Duodenal mucosa (tissue), 2 donors: ENCODE data around the gene PVALEF.
"Not testable (repeated sequence)": the region's sequence is repeated elsewhere in the genome, so short reads cannot be mapped to it uniquely, and the experiment has no call there.

Source experiments
- H3K27ac ChIP-seq: one replicate; pipeline ENCODE4 v1.7.0; 2013; ENCODE audit warnings: low read depth, low read length
- H3K27me3 ChIP-seq, 2 donors: one replicate each; pipeline ENCODE4 v1.7.0; 2013; ENCODE audit warnings: low read length in 2 of 2, control low read depth in 1 of 2; ENCODE audit not compliant: insufficient read depth in 2 of 2, control insufficient read depth in 1 of 2
- H3K36me3 ChIP-seq, 2 donors: one replicate each; pipeline ENCODE4 v1.7.0; 2013; ENCODE audit warnings: low read length in 2 of 2, control low read depth in 1 of 2; ENCODE audit not compliant: insufficient read depth in 2 of 2, control insufficient read depth in 1 of 2
- H3K4me1 ChIP-seq, 2 donors: one replicate each; pipeline ENCODE4 v1.7.0; 2013; ENCODE audit warnings: low read length in 2 of 2, control low read depth in 1 of 2; ENCODE audit not compliant: insufficient read depth in 2 of 2, control insufficient read depth in 1 of 2
- H3K4me3 ChIP-seq, 2 donors: one replicate each; pipeline ENCODE4 v1.7.0; 2013; ENCODE audit warnings: low read length in 2 of 2, low read depth in 1 of 2
- H3K9ac ChIP-seq, 2 donors: one replicate each; pipeline ENCODE4 v1.7.0; 2013; ENCODE audit warnings: low read length in 2 of 2, low read depth in 1 of 2
- H3K9me3 ChIP-seq, 2 donors: one replicate each; pipeline ENCODE4 v1.7.0; 2013; ENCODE audit warnings: low read length in 2 of 2, control low read depth in 1 of 2; ENCODE audit not compliant: control insufficient read depth in 1 of 2

Gene PVALEF

GRCh38 chr17:81144423-81144781 is 20.9 kb upstream of the PVALEF start:
- Histone ChIP-seq H3K36me3 (no peaks in the 10 kb centered on the region), H3K4me1 (peaks cover 4% of the 10 kb centered on the region in 2 donors), H3K9me3 (no peaks in the 10 kb centered on the region), H3K9ac (no peak overlapping the region), H3K27ac (no peak overlapping the region), H3K27me3 (no peaks in the 10 kb centered on the region), H3K4me3 (no peak overlapping the region)

DNA sequence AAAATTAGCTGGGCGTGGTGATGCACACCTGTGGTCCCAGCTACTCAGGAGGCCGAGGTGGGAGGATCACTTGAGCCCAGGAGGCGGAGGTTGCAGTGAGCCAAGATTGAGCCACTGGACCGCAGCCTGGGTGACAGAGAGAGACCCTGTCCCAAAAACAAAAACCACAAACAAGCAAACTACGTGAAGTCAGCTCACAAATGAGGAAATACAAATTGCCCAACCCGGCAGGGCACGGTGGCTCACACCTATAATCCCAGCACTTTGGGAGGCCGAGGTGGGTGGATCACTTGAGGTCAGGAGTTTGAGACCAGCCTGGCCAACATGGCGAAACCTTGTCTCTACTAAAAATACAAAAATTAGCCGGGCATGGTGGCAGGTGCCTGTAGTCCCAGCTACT is 19.1 kb upstream of the PVALEF start:
- H3K36me3 ChIP-seq, H3K9ac ChIP-seq, H3K4me1 ChIP-seq, H3K9me3 ChIP-seq, H3K27ac ChIP-seq, H3K27me3 ChIP-seq, H3K4me3 ChIP-seq: not testable (repeated sequence)

DNA sequence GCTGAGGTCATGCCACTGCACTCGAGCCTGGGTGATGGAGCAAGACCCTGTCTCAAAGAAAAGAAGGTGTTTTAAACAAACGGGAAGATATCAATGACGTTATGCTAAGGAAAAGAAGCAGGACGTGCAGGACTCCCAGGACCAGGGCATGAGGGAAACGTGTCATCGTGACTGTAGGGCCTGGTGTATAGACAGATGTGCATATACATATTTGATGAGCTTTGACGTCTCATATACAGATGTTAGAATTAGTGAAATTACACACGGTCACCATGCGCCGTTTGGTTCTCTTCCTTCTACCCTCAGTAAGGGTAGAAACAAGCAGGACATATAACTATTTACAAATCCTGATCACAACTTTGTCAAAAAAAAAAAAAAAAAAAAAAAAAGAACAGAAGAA is 17.6 kb upstream of the PVALEF start:
- Histone ChIP-seq H3K9ac (no peak overlapping the region), H3K36me3 (no peaks in the 10 kb centered on the region), H3K4me3 (no peak overlapping the region), H3K9me3 (no peaks in the 10 kb centered on the region), H3K4me1 (peaks cover 3 to 4% of the 10 kb centered on the region in 2 donors), H3K27ac (no peak overlapping the region), H3K27me3 (no peaks in the 10 kb centered on the region)

DNA sequence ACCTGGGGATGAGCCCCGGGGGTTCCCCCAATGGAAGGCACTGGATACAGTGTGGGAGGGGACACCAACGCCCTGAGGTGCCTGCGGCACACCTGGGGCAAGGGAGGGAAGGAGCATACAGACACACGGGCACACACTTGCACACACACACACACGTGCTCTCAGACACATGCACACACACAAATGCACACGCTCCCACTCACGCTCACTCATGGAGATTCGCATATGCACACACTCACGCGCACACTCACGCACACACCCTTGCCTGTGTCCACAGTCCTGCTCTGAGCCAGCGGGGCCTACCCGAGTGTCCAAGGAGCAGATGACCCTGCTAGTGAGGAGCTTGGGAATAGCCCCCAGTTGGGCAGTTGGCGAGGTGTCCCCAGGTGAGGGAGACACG is 16.7 kb upstream of the PVALEF start:
- H3K4me3 ChIP-seq: no peak overlapping the region
- H3K9ac ChIP-seq: no peak overlapping the region
- H3K9me3 ChIP-seq: no peaks in the 10 kb centered on the region
- no peaks in the 10 kb centered on the region for H3K36me3 ChIP-seq
- no peaks in the 10 kb centered on the region for H3K4me1 ChIP-seq
- H3K27ac ChIP-seq: no peak overlapping the region
- no peaks in the 10 kb centered on the region for H3K27me3 ChIP-seq

GRCh38 chr17:81148986-81149533 is 16.2 kb upstream of the PVALEF start:
- H3K27me3 ChIP-seq: no peaks in the 10 kb centered on the region
- H3K4me1 ChIP-seq: no peaks in the 10 kb centered on the region
- no peak overlapping the region for H3K9ac ChIP-seq
- H3K9me3 ChIP-seq: no peaks in the 10 kb centered on the region
- H3K4me3 ChIP-seq: no peak overlapping the region
- no peak overlapping the region for H3K27ac ChIP-seq
- no peaks in the 10 kb centered on the region for H3K36me3 ChIP-seq

GRCh38 chr17:81150377-81151077 is 14.8 kb upstream of the PVALEF start:
- Histone ChIP-seq H3K27me3 (no peaks in the 10 kb centered on the region), H3K4me3 (no peak overlapping the region), H3K27ac (no peak overlapping the region)

DNA sequence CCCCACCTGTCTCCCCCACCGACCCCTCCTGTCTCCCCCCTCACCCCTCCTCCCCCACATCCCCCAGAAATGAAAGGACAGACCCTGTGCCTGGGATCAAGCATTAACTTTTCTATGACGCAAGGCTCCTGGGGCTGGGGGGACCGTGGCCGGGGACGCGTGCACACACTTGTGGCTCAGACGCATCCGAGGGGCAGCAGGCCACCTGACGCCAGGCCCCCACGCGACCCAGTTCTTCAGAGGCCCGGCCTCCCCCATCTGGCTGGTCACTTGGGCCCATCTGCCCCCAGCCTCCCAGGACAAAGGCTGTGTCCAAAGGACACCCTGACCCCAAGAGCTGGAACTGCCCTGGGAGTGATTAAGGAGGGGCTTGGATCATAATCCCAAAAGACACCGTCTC is 14.0 kb upstream of the PVALEF start:
- no peak overlapping the region for H3K4me3 ChIP-seq
- no peak overlapping the region for H3K9ac ChIP-seq

More at GRCh38 chr17:81150377-81151077, 14.8 kb upstream of the PVALEF start:
- Histone ChIP-seq H3K9me3 (no peaks in the 10 kb centered on the region), H3K36me3 (no peaks in the 10 kb centered on the region), H3K4me1 (no peaks in the 10 kb centered on the region), H3K9ac (no peak overlapping the region)

DNA sequence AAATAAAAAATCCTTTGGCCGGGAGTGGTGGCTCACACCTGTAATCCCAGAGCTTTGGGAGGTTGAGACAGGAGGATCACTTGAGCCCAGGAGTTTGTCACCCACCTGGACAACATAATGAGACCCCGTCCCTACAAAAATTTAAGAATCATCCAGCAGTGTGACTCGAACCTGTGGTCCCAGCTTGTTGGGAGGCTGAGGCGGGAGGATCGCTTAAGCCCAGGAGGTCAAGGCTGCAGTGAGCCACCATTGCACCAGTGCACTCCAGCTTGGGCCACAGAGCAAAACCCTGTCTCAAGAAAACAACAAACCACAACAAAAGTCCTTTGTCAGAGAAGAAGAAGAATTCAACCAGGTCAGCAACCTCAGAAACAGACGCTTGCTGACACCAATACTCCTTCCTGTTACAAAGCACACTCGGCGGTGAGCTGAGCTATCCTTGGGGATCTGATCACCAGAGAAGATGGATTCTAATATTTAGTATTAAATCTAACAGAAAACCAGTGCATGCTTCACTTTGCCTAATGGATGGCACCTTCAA is 12.9 kb upstream of the PVALEF start:
- Histone ChIP-seq H3K27me3 (no peaks in the 10 kb centered on the region), H3K4me3 (no peak overlapping the region), H3K9ac (no peak overlapping the region), H3K4me1 (no peaks in the 10 kb centered on the region), H3K36me3 (no peaks in the 10 kb centered on the region), H3K27ac (no peak overlapping the region), H3K9me3 (no peaks in the 10 kb centered on the region)

More for the DNA sequence above, 14.0 kb upstream of the PVALEF start:
- Histone ChIP-seq H3K9me3 (no peaks in the 10 kb centered on the region), H3K27ac (no peak overlapping the region), H3K27me3 (no peaks in the 10 kb centered on the region), H3K36me3 (no peaks in the 10 kb centered on the region), H3K4me1 (no peaks in the 10 kb centered on the region)

DNA sequence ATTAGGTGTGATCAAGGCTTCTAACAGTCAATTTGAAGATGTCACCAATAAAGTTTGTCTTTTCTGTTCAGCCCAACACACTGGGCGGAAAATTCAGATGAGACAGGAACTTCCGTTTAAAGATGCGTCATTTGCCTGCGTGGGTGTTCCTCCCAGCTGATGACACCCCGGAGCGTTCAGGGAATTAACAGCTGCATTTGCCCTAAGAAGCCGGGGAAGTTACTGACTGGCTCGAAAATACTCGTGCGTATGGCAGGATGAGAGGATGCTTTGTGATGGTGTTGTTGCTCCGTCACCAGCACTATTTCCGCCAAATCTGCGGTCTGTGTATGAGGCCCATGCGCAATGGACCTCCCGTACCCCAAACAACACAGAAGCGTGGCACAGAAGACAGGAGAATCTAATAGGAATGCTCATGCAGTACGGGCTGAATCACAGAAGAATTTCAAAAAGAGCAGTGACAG is 11.9 kb upstream of the PVALEF start:
- H3K27me3 ChIP-seq: no peaks in the 10 kb centered on the region
- H3K4me1 ChIP-seq: no peaks in the 10 kb centered on the region
- H3K4me3 ChIP-seq: no peak overlapping the region
- no peaks in the 10 kb centered on the region for H3K9me3 ChIP-seq
- H3K36me3 ChIP-seq: no peaks in the 10 kb centered on the region
- H3K27ac ChIP-seq: no peak overlapping the region
- H3K9ac ChIP-seq: no peak overlapping the region

DNA sequence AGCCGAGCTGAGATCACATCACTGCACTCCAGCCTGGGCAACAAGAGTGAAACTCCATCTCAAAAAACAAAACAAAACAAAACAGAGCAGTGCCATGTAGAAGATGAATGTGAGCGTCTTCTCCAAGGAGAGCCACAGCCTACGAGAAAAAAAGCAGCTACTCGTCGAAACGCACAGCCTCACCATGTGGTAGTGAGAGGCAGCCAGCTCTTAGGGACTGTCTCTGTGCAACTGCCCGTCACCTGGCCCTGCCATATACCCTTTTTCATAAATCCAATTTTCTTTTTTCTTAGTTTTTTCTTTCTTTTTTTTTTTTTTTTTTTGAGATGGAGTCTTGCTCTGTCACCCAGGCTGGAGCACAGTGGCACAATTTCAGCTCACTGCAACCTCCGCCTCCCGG is 11.3 kb upstream of the PVALEF start:
- not testable (repeated sequence) for H3K4me1 ChIP-seq, H3K36me3 ChIP-seq, H3K9ac ChIP-seq, H3K27ac ChIP-seq, H3K27me3 ChIP-seq, H3K9me3 ChIP-seq, H3K4me3 ChIP-seq
